Measurements from ENCODE around the gene PPP2R1A.

PPP2R1A gene

GRCh38 chr19:52216401-52216800, 26.5 kb downstream of the PPP2R1A start:
- TF ChIP-seq CTCF (IDR thresholded peaks at IDR 0.05; ENCODE audit: low read depth, low read length) = no peak
- H3K4me3 ChIP-seq (ENCODE audit: low read depth, low read length) = no peak overlapping the region
- in situ Hi-C loops (cut with HindIII; ENCODE audit: low sequenced_read_pairs) = no loop called here
- no peak for DNase-seq (ENCODE audit: low read depth, low spot score)

- TF ChIP-seq CTCF (IDR thresholded peaks at IDR 0.05; ENCODE audit: low read depth, low read length) = no peak
These were observed 27.7 kb downstream of the PPP2R1A start for GRCh38 chr19:52217576-52217975.

GRCh38 chr19:52219611-52220010, 29.8 kb downstream of the PPP2R1A start:
- no peak overlapping the region for H3K4me3 ChIP-seq (ENCODE audit: low read depth, low read length)
- DNase-seq (ENCODE audit: low read depth, low spot score) = no peak
- no peak for TF ChIP-seq CTCF (IDR thresholded peaks at IDR 0.05; ENCODE audit: low read depth, low read length)
- in situ Hi-C loops (cut with HindIII; ENCODE audit: low sequenced_read_pairs) = no loop called here

More at GRCh38 chr19:52217576-52217975, 27.7 kb downstream of the PPP2R1A start:
- no peak for DNase-seq (ENCODE audit: low read depth, low spot score)
- H3K4me3 ChIP-seq (ENCODE audit: low read depth, low read length) = no peak overlapping the region
- in situ Hi-C loops (cut with HindIII; ENCODE audit: low sequenced_read_pairs) = no loop called here

- in situ Hi-C loops (cut with HindIII; ENCODE audit: low sequenced_read_pairs) = no loop called here
- no peak overlapping the region for H3K4me3 ChIP-seq (ENCODE audit: low read depth, low read length)
- TF ChIP-seq CTCF (IDR thresholded peaks at IDR 0.05; ENCODE audit: low read depth, low read length) = no peak
- DNase-seq (ENCODE audit: low read depth, low spot score) = no peak
These were observed 31.2 kb downstream of the PPP2R1A start for GRCh38 chr19:52221031-52221430.

- in situ Hi-C loops (cut with HindIII; ENCODE audit: low sequenced_read_pairs) = no loop called here
- TF ChIP-seq CTCF (IDR thresholded peaks at IDR 0.05; ENCODE audit: low read depth, low read length) = no peak
- DNase-seq (ENCODE audit: low read depth, low spot score) = no peak
- H3K4me3 ChIP-seq (ENCODE audit: low read depth, low read length) = no peak overlapping the region
These were observed 32.1 kb downstream of the PPP2R1A start for GRCh38 chr19:52221831-52222375.

- no peak overlapping the region for H3K4me3 ChIP-seq (ENCODE audit: low read depth, low read length)
- DNase-seq (ENCODE audit: low read depth, low spot score) = no peak
- TF ChIP-seq CTCF (IDR thresholded peaks at IDR 0.05; ENCODE audit: low read depth, low read length) = no peak
- in situ Hi-C loops (cut with HindIII; ENCODE audit: low sequenced_read_pairs) = no loop called here
These were observed 34.4 kb downstream of the PPP2R1A start for GRCh38 chr19:52224211-52224610.

GRCh38 chr19:52226652-52227051, 36.8 kb downstream of the PPP2R1A start:
- no peak for TF ChIP-seq CTCF (IDR thresholded peaks at IDR 0.05; ENCODE audit: low read depth, low read length)
- H3K4me3 ChIP-seq (ENCODE audit: low read depth, low read length) = no peak overlapping the region
- DNase-seq (ENCODE audit: low read depth, low spot score) = no peak
- in situ Hi-C loops (cut with HindIII; ENCODE audit: low sequenced_read_pairs) = no loop called here
